CD4-positive, CD25-positive, alpha-beta regulatory T cell (primary cell): ENCODE results near the gene STAT5A. TPM values are rescaled to one million over a fixed set of nuclear protein-coding genes. Genes with fewer than 3 reads are reported as not detected.
A peak's percentile ranks its signal among the peaks of the same experiment; 100 is the strongest.

Experiments used
- ATAC-seq, 2 donors: fragments of 150-1000 bp; cut with Tn5 transposase; one replicate each; pipeline ENCODE4 v1.10.0; 2021; ENCODE audit warnings: low read depth in 2 of 2, moderate number of reproducible peaks in 2 of 2, moderate library complexity in 1 of 2
- DNase-seq, 3 donors: peaks; one replicate each; pipeline versions ENCODE4 v3.0.0 to v3.0.0-alpha.2; 2012 to 2022; ENCODE audit warnings: mixed read lengths in 1 of 3
- H3K27ac ChIP-seq: one replicate; pipeline ENCODE4 v1.7.0; 2013; ENCODE audit warnings: mild to moderate bottlenecking, low read length; ENCODE audit not compliant: insufficient read depth, poor library complexity, severe bottlenecking
- H3K27me3 ChIP-seq: one replicate; pipeline ENCODE4 v1.7.0; 2013; ENCODE audit warnings: low read length; ENCODE audit not compliant: control insufficient read depth, insufficient read depth
- H3K36me3 ChIP-seq: one replicate; pipeline ENCODE4 v1.7.0; 2013; ENCODE audit warnings: mild to moderate bottlenecking, low read length, moderate library complexity; ENCODE audit not compliant: control insufficient read depth, insufficient read depth
- H3K4me1 ChIP-seq: 2 replicates; pipeline ENCODE4 v1.7.0; 2013; ENCODE audit warnings: mild to moderate bottlenecking, low read length; ENCODE audit not compliant: insufficient read depth, control insufficient read depth, poor library complexity, severe bottlenecking
- H3K4me3 ChIP-seq: one replicate; pipeline ENCODE4 v1.7.0; 2013; ENCODE audit warnings: low read depth, mild to moderate bottlenecking, low read length, moderate library complexity
- H3K9me3 ChIP-seq, 2 experiments: 1 replicate in 1 of 2; 2 replicates in 1 of 2; pipeline ENCODE4 v1.7.0; 2013; ENCODE audit warnings: low read length in 2 of 2, mild to moderate bottlenecking in 1 of 2, moderate library complexity in 1 of 2; ENCODE audit not compliant: control insufficient read depth in 2 of 2
- H3K27ac Mint-ChIP-seq, 3 donors: one replicate each; pipeline ENCODE4 v1.8.0; 2020 to 2022; ENCODE audit warnings: mild to moderate bottlenecking in 3 of 3, mixed read lengths in 3 of 3, moderate library complexity in 2 of 3
- H3K27me3 Mint-ChIP-seq: one replicate; pipeline ENCODE4 v1.8.0; 2022; ENCODE audit warnings: mild to moderate bottlenecking, mixed read lengths
- H3K36me3 Mint-ChIP-seq: one replicate; pipeline ENCODE4 v1.8.0; 2020; ENCODE audit warnings: mixed read lengths
- H3K4me1 Mint-ChIP-seq, 4 donors: one replicate each; pipeline ENCODE4 v1.8.0; 2020 to 2022; ENCODE audit warnings: mixed read lengths in 4 of 4, mild to moderate bottlenecking in 1 of 4
- H3K4me3 Mint-ChIP-seq, 4 donors: one replicate each; pipeline ENCODE4 v1.8.0; 2020 to 2022; ENCODE audit warnings: mild to moderate bottlenecking in 4 of 4, mixed read lengths in 4 of 4, moderate library complexity in 3 of 4
- H3K9me3 Mint-ChIP-seq, 7 donors: one replicate each; pipeline ENCODE4 v1.8.0; 2020 to 2022; ENCODE audit warnings: mixed read lengths in 7 of 7, mild to moderate bottlenecking in 3 of 7, moderate library complexity in 2 of 7
- polyA plus RNA-seq, 4 donors: library from polyadenylated mRNA; unstranded; fragments of 300-500 nt; fragmentation: Illumina TruSeq; gene quantifications; one replicate each; pipeline ENCODE4 v1.2.3, GENCODE V29; 2021
- total RNA-seq: library from RNA; stranded (reverse); gene quantifications from one replicate; pipeline ENCODE4 v1.2.3, GENCODE V29; 2022

The STAT5A gene
- total and polyA plus RNA-seq, 5 donors from 2014 or later, result 71.1 to 177 (median 76.8) TPM

GRCh38 chr17:42268236-42268635 lies 20.1 kb upstream of the STAT5A start:
- H3K4me3 Mint-ChIP-seq, result peak overlapping the region; percentile 24 to 75 (median 64)
- peak overlapping the region; percentile 57 for H3K4me3 ChIP-seq
- H3K27me3 ChIP-seq, result no peaks in the 10 kb centered on the region
- no peaks in the 10 kb centered on the region for H3K36me3 Mint-ChIP-seq
- no peaks in the 10 kb centered on the region for H3K36me3 ChIP-seq
- DNase-seq (no peak), ATAC-seq (no peak)
- H3K4me1 Mint-ChIP-seq, result peaks cover 41 to 84% (median 60%) of the 10 kb centered on the region in 4 donors
- H3K9me3 ChIP-seq, result no peaks in the 10 kb centered on the region
- peak overlapping the region; percentile 66 to 86 (median 67) for H3K27ac Mint-ChIP-seq
- H3K27ac ChIP-seq, result peak overlapping the region; percentile 89
- no peaks in the 10 kb centered on the region for H3K9me3 Mint-ChIP-seq
- H3K4me1 ChIP-seq, result peaks cover 73% of the 10 kb centered on the region
- H3K27me3 Mint-ChIP-seq, result no peaks in the 10 kb centered on the region

- Histone ChIP-seq H3K4me3 (peak overlapping the region; percentile 99), H3K27me3 (no peaks in the 10 kb centered on the region), H3K4me1 (peaks cover 89% of the 10 kb centered on the region), H3K9me3 (no peaks in the 10 kb centered on the region), H3K27ac (peak overlapping the region; percentile 89), H3K36me3 (no peaks in the 10 kb centered on the region)
- Mint-ChIP-seq H3K9me3 (no peaks in the 10 kb centered on the region), H3K27ac (peak overlapping the region; percentile 52 to 96 (median 68)), H3K4me3 (peak overlapping the region; percentile 49 to 88 (median 80)), H3K36me3 (no peaks in the 10 kb centered on the region), H3K4me1 (peaks cover 41 to 86% (median 69%) of the 10 kb centered on the region in 4 donors), H3K27me3 (no peaks in the 10 kb centered on the region)
- ATAC-seq, result no peak
- no peak for DNase-seq
Measured at GRCh38 chr17:42270170-42270535, 18.1 kb upstream of the STAT5A start.

- peak overlapping the region; percentile 89 for H3K27ac ChIP-seq
- H3K4me1 ChIP-seq, result peaks cover 89% of the 10 kb centered on the region
- peak overlapping the region; percentile 56 to 99 (median 88) for H3K4me3 Mint-ChIP-seq
Measured at GRCh38 chr17:42270596-42270995, 17.7 kb upstream of the STAT5A start.

GRCh38 chr17:42271006-42271778 lies 17.1 kb upstream of the STAT5A start:
- ATAC-seq (no peak), DNase-seq (no peak)
- no peaks in the 10 kb centered on the region for H3K9me3 ChIP-seq
- H3K27me3 Mint-ChIP-seq, result no peaks in the 10 kb centered on the region
- H3K4me3 Mint-ChIP-seq, result peak overlapping the region; percentile 88 to 99 (median 96)
- peaks cover 41 to 83% (median 70%) of the 10 kb centered on the region in 4 donors for H3K4me1 Mint-ChIP-seq
- H3K36me3 ChIP-seq, result no peaks in the 10 kb centered on the region
- peak overlapping the region; percentile 89 for H3K27ac ChIP-seq
- H3K27me3 ChIP-seq, result no peaks in the 10 kb centered on the region
- H3K36me3 Mint-ChIP-seq, result no peaks in the 10 kb centered on the region
- peaks cover 87% of the 10 kb centered on the region for H3K4me1 ChIP-seq
- peak overlapping the region; percentile 99 for H3K4me3 ChIP-seq
- H3K9me3 Mint-ChIP-seq, result no peaks in the 10 kb centered on the region
- H3K27ac Mint-ChIP-seq, result peak overlapping the region; percentile 91 to 96 (median 94)

More at GRCh38 chr17:42270596-42270995, 17.7 kb upstream of the STAT5A start:
- no peaks in the 10 kb centered on the region for H3K9me3 ChIP-seq
- peak overlapping the region; percentile 99 for H3K4me3 ChIP-seq
- H3K27me3 ChIP-seq, result no peaks in the 10 kb centered on the region
- H3K9me3 Mint-ChIP-seq, result no peaks in the 10 kb centered on the region
- no peak for DNase-seq
- H3K27ac Mint-ChIP-seq, result peak overlapping the region; percentile 91 to 96 (median 94)
- no peaks in the 10 kb centered on the region for H3K36me3 Mint-ChIP-seq
- H3K27me3 Mint-ChIP-seq, result no peaks in the 10 kb centered on the region
- H3K4me1 Mint-ChIP-seq, result peaks cover 41 to 82% (median 71%) of the 10 kb centered on the region in 4 donors
- ATAC-seq, result no peak
- no peaks in the 10 kb centered on the region for H3K36me3 ChIP-seq

DNA sequence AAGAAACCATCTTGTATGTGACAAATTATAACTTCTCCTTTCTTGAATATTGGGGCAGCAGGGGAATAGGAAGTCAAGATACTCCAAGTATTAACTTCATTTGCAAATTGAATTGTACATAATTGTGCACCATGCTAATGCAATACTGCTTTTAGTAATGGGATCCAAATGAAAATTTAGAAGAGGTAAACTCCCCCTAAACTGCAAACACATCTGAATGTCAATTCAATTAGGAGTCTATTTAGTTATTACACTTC lies 16.6 kb upstream of the STAT5A start:
- Mint-ChIP-seq H3K27me3 (no peaks in the 10 kb centered on the region), H3K27ac (peak overlapping the region; percentile 91 to 96 (median 94)), H3K4me1 (peaks cover 38 to 79% (median 65%) of the 10 kb centered on the region in 4 donors), H3K4me3 (peak overlapping the region; percentile 88 to 99 (median 96)), H3K9me3 (no peaks in the 10 kb centered on the region), H3K36me3 (no peaks in the 10 kb centered on the region)
- Histone ChIP-seq H3K9me3 (no peaks in the 10 kb centered on the region), H3K4me3 (peak overlapping the region; percentile 99), H3K4me1 (peaks cover 86% of the 10 kb centered on the region), H3K27me3 (no peaks in the 10 kb centered on the region), H3K36me3 (no peaks in the 10 kb centered on the region), H3K27ac (peak overlapping the region; percentile 89)
- ATAC-seq, result no peak
- no peak for DNase-seq

DNA sequence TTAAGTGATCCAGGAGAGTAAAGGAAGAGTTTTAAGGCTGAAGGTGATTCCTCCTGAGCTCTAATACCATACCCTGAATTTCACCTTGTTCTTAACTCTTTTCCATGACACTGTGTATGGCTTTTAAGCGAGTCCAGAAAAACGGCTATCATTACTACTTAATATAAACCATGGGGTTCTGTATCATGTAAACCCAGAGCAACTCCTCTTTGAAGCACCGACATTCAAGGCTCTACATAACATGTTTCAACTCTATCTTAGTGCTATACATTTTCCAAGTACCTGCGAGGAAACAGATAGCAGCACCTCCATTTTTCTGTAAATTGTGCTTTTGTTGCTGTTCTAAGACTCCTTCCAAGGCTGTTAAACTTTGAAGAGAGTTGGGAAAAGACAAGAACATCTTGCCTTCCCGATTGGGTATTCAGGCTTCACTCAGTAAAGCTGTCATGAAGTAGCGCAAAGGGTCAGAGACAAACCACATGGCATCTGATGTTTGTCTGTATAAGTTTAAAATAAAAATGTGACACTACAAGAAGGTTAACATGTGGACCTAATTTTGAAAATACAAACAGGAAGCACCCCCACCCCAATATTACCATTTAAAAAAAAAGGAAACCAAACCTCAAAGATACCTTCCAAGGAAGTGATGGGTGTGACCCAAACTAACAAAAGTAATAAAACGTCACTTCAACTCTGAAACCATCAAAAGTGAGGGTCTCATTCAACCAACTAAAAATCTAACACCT lies 16.0 kb upstream of the STAT5A start:
- DNase-seq (peak in 2 of 3 donors; percentile 70 to 74), ATAC-seq (peak in 1 of 2 donors; percentile 16)
- H3K4me3 ChIP-seq, result peak overlapping the region; percentile 99
- H3K4me1 Mint-ChIP-seq, result peaks cover 33 to 78% (median 63%) of the 10 kb centered on the region in 4 donors
- no peaks in the 10 kb centered on the region for H3K36me3 ChIP-seq
- no peaks in the 10 kb centered on the region for H3K9me3 ChIP-seq
- H3K4me3 Mint-ChIP-seq, result peak overlapping the region; percentile 88 to 99 (median 96)
- H3K36me3 Mint-ChIP-seq, result no peaks in the 10 kb centered on the region
- no peaks in the 10 kb centered on the region for H3K27me3 ChIP-seq
- H3K27ac ChIP-seq, result peak overlapping the region; percentile 89
- no peaks in the 10 kb centered on the region for H3K9me3 Mint-ChIP-seq
- H3K4me1 ChIP-seq, result peaks cover 85% of the 10 kb centered on the region
- H3K27me3 Mint-ChIP-seq, result no peaks in the 10 kb centered on the region
- peak overlapping the region; percentile 91 to 96 (median 94) for H3K27ac Mint-ChIP-seq

GRCh38 chr17:42273474-42274252 lies 14.6 kb upstream of the STAT5A start:
- H3K36me3 ChIP-seq, result no peaks in the 10 kb centered on the region
- no peak for ATAC-seq
- H3K36me3 Mint-ChIP-seq, result no peaks in the 10 kb centered on the region
- peak in 2 of 3 donors; percentile 44 to 45 for DNase-seq
- no peaks in the 10 kb centered on the region for H3K27me3 ChIP-seq
- H3K27ac Mint-ChIP-seq, result peak overlapping the region; percentile 92 to 96 (median 93)
- H3K27ac ChIP-seq, result peak overlapping the region; percentile 89
- H3K4me3 Mint-ChIP-seq, result peak overlapping the region; percentile 96 to 99 (median 96)
- peaks cover 25 to 70% (median 57%) of the 10 kb centered on the region in 4 donors for H3K4me1 Mint-ChIP-seq
- H3K9me3 Mint-ChIP-seq, result no peaks in the 10 kb centered on the region
- H3K27me3 Mint-ChIP-seq, result no peaks in the 10 kb centered on the region
- no peaks in the 10 kb centered on the region for H3K9me3 ChIP-seq
- peaks cover 71% of the 10 kb centered on the region for H3K4me1 ChIP-seq
- H3K4me3 ChIP-seq, result peak overlapping the region; percentile 99
